HG02678 (cell line): ENCODE data around the gene DCLK3.
A peak's percentile ranks its signal among the peaks of the same experiment; 100 is the strongest.

ENCODE experiments used
- ATAC-seq: cut with Tn5 transposase; IDR thresholded peaks from one replicate; pipeline ENCODE4 v1.9.1; 2021; ENCODE audit warnings: mild to moderate bottlenecking, moderate library complexity; ENCODE audit not compliant: unreplicated experiment

Gene DCLK3

GRCh38 chr3:36765104-36765503, 751 bp upstream of the DCLK3 start:
- no peak for ATAC-seq

- no peak for ATAC-seq
Observed at GRCh38 chr3:36764704-36765038, 318 bp upstream of the DCLK3 start.

GRCh38 chr3:36762918-36763849, 1.2 kb downstream of the DCLK3 start:
- no peak for ATAC-seq

- no peak for ATAC-seq
Observed at GRCh38 chr3:36761779-36762178, 2.6 kb downstream of the DCLK3 start.

GRCh38 chr3:36756269-36756668, 8.1 kb downstream of the DCLK3 start:
- ATAC-seq, result no peak

- ATAC-seq, result no peak
Observed at GRCh38 chr3:36751326-36751725, 13.0 kb downstream of the DCLK3 start.

GRCh38 chr3:36750737-36751136, 13.6 kb downstream of the DCLK3 start:
- no peak for ATAC-seq

- no peak for ATAC-seq
Observed at GRCh38 chr3:36744763-36745162, 19.6 kb downstream of the DCLK3 start.

GRCh38 chr3:36743826-36744225, 20.5 kb downstream of the DCLK3 start:
- ATAC-seq, result no peak

GRCh38 chr3:36741285-36741684, 23.1 kb downstream of the DCLK3 start:
- ATAC-seq, result no peak

- ATAC-seq, result no peak
Observed at GRCh38 chr3:36740787-36741186, 23.6 kb downstream of the DCLK3 start.

- ATAC-seq, result no peak
Observed at GRCh38 chr3:36738702-36739101, 25.7 kb downstream of the DCLK3 start.

GRCh38 chr3:36736301-36736700, 28.1 kb downstream of the DCLK3 start:
- no peak for ATAC-seq

- ATAC-seq, result no peak
Observed at GRCh38 chr3:36734742-36735141, 29.6 kb downstream of the DCLK3 start.

GRCh38 chr3:36733723-36734122, 30.6 kb downstream of the DCLK3 start:
- ATAC-seq, result no peak

GRCh38 chr3:36733162-36733696, 31.1 kb downstream of the DCLK3 start:
- no peak for ATAC-seq

- no peak for ATAC-seq
Observed at GRCh38 chr3:36730966-36731365, 33.4 kb downstream of the DCLK3 start.

- ATAC-seq, result peak; percentile 53
Observed at GRCh38 chr3:36729204-36730056, 34.9 kb downstream of the DCLK3 start.

- ATAC-seq, result no peak
Observed at GRCh38 chr3:36714343-36715086, 49.8 kb downstream of the DCLK3 start.

GRCh38 chr3:36713904-36714303, 50.4 kb downstream of the DCLK3 start:
- no peak for ATAC-seq

GRCh38 chr3:36710606-36711005, 53.7 kb downstream of the DCLK3 start:
- ATAC-seq, result no peak
